ENCODE results near the gene FOXC2.

The FOXC2 gene

DNA sequence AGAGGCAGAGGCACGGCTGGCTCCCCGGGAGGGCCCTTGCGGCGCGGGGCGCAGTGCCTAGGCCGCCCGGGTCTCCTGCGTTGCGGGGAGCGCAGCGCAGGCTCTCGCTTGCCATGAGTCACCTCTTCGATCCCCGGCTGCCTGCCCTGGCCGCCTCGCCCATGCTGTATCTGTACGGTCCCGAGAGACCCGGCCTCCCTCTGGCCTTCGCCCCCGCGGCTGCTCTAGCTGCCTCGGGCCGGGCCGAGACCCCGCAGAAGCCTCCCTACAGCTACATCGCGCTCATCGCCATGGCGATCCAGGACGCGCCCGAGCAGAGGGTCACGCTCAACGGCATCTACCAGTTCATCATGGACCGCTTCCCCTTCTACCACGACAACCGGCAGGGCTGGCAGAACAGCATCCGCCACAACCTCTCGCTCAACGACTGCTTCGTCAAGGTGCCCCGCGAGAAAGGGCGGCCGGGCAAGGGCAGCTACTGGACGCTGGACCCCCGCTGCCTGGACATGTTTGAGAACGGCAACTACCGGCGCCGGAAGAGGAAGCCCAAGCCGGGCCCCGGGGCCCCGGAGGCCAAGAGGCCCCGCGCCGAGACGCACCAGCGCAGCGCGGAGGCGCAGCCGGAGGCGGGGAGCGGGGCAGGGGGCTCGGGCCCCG lies 12.1 kb downstream of the FOXC2 start (continued):
- TF ChIP-seq CSDC2 (CRISPR knock-in tag; IDR thresholded peaks at IDR 0.05) (no peak), ISL1 (CRISPR knock-in tag; IDR thresholded peaks at IDR 0.05) (no peak), TCF4 (CRISPR knock-in tag; IDR thresholded peaks at IDR 0.05; ENCODE audit: borderline replicate concordance) (no peak), PATZ1 (CRISPR knock-in tag; IDR thresholded peaks at IDR 0.05; ENCODE audit: borderline replicate concordance) (no peak), OSR1 (CRISPR knock-in tag; IDR thresholded peaks at IDR 0.05) (no peak), ZFP3 (CRISPR knock-in tag; IDR thresholded peaks at IDR 0.05) (no peak)

DNA sequence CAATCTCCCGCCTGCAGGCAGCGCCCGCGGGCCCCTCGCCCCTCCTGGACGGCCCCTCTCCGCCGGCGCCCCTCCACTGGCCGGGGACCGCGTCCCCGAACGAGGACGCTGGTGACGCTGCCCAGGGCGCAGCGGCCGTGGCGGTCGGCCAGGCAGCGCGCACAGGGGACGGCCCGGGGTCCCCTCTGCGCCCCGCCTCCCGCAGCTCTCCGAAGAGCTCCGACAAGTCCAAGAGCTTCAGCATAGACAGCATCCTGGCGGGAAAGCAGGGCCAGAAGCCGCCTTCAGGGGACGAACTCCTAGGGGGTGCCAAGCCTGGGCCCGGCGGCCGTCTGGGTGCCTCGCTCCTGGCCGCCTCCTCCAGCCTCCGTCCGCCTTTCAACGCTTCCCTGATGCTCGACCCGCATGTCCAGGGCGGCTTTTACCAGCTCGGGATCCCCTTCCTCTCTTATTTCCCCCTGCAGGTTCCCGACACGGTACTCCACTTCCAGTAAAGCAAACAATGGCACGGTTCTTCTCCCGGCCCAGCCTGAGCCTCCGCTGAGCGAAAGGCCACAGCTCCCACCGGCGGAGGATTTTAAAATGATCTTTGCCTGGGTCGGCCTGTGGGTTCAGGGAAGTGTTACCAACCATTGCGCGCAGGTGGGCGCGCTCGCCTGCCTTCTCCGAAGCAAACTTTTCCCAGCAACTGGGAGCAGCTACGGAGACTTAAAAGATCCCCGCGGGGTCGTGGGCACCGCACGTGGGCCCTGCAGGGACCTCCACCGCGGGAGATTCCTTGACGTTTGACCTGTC lies 12.8 kb downstream of the FOXC2 start:
- TF ChIP-seq PATZ1 (CRISPR knock-in tag; IDR thresholded peaks at IDR 0.05; ENCODE audit: borderline replicate concordance): no peak
- no peak for ATAC-seq

DNA sequence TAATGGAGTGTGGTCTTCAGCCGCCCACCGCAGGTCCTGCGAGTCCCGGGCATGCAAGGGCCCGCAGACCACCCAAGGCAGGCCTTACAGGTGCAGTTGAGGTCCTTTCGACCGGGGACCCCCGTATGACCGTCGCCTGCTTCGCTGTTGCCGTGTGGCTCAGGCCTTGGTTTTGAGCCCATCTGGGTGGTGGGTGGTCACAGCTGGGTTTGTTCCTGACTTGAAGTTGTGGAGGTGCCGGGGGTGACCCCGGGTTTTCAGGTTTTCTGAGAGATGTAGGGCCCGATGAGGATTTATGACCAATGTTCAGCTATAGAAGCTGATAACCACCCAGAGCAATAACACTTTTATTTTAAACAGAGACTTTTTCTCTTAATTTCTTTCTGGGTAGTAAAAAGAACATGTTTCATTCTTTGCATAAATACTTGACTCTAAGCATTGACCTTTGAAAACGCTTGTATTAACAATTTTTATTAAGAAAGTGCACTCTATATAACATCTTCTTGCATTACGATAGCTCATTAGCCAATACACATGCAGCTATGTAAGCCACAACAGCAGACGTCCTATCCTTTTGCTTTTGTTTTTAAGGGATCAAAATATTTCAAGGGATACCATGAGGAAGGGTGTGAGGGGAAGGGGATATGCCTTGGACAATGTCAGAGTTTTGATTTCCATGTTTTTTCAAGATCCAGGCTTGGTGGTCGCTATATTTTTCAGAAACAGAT lies 13.6 kb downstream of the FOXC2 start:
- ATAC-seq: no peak
- TF ChIP-seq ZFP30 (CRISPR knock-in tag; IDR thresholded peaks at IDR 0.05) (no peak), TCF4 (CRISPR knock-in tag; IDR thresholded peaks at IDR 0.05; ENCODE audit: borderline replicate concordance) (no peak), SNAI2 (CRISPR knock-in tag; IDR thresholded peaks at IDR 0.05) (no peak), ESRRG (CRISPR knock-in tag; IDR thresholded peaks at IDR 0.05) (no peak), ZFP3 (CRISPR knock-in tag; IDR thresholded peaks at IDR 0.05) (no peak), CSDC2 (CRISPR knock-in tag; IDR thresholded peaks at IDR 0.05) (no peak), TOX (CRISPR knock-in tag; IDR thresholded peaks at IDR 0.05; ENCODE audit: borderline replicate concordance) (no peak), ZNF565 (CRISPR knock-in tag; conservative IDR thresholded peaks at IDR 0.05; ENCODE audit: low read depth) (no peak), ZNF70 (CRISPR knock-in tag; IDR thresholded peaks at IDR 0.05) (no peak), ARNTL (CRISPR knock-in tag; IDR thresholded peaks at IDR 0.05; ENCODE audit: borderline replicate concordance, low read depth) (no peak), GLIS3 (CRISPR knock-in tag; IDR thresholded peaks at IDR 0.05) (no peak)
- TF ChIP-seq, protein P1, sequence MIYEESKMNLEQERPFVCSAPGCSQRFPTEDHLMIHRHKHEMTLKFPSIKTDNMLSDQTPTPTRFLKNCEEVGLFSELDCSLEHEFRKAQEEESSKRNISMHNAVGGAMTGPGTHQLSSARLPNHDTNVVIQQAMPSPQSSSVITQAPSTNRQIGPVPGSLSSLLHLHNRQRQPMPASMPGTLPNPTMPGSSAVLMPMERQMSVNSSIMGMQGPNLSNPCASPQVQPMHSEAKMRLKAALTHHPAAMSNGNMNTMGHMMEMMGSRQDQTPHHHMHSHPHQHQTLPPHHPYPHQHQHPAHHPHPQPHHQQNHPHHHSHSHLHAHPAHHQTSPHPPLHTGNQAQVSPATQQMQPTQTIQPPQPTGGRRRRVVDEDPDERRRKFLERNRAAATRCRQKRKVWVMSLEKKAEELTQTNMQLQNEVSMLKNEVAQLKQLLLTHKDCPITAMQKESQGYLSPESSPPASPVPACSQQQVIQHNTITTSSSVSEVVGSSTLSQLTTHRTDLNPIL (CRISPR knock-in tag; IDR thresholded peaks at IDR 0.05; ENCODE audit: low read depth): no peak

DNA sequence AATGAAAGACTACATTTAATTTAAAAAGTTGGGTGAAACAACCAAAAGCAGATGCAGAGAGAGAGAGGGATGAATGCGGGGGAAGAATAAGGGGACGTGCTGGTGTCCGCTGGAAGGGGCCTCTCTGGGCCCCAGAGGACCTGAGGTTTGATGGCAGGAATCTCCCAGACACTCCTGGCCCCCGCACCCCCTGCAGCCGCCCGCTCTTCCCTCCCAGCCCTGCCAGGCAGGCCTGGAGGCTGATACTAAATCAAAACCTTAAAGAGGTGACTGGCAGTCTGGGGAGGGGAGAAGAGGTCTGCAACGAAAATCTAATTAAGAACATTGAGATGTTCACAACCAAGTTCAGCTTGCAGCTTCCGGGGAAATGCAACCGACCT lies 14.2 kb downstream of the FOXC2 start:
- no peak for ATAC-seq
- TF ChIP-seq, protein P1 (CRISPR knock-in tag; IDR thresholded peaks at IDR 0.05; ENCODE audit: low read depth): no peak
- no peak for TF ChIP-seq POU6F1 (CRISPR knock-in tag; IDR thresholded peaks at IDR 0.05; ENCODE audit: borderline replicate concordance, low read depth)
- no peak for TF ChIP-seq ZNF8 (CRISPR knock-in tag; IDR thresholded peaks at IDR 0.05)
- TF ChIP-seq RARB (CRISPR knock-in tag; IDR thresholded peaks at IDR 0.05): no peak
- no peak for TF ChIP-seq ZC3H10 (CRISPR knock-in tag; IDR thresholded peaks at IDR 0.05)
- TF ChIP-seq TOX (CRISPR knock-in tag; IDR thresholded peaks at IDR 0.05; ENCODE audit: borderline replicate concordance): no peak
- TF ChIP-seq ZNF565 (CRISPR knock-in tag; conservative IDR thresholded peaks at IDR 0.05; ENCODE audit: low read depth): no peak
- TF ChIP-seq BACH2 (CRISPR knock-in tag; IDR thresholded peaks at IDR 0.05; ENCODE audit: borderline replicate concordance): no peak
- TF ChIP-seq ZFP3 (CRISPR knock-in tag; IDR thresholded peaks at IDR 0.05): no peak
- no peak for TF ChIP-seq GLIS3 (CRISPR knock-in tag; IDR thresholded peaks at IDR 0.05)
- TF ChIP-seq ESRRG (CRISPR knock-in tag; IDR thresholded peaks at IDR 0.05): no peak
- no peak for TF ChIP-seq PATZ1 (CRISPR knock-in tag; IDR thresholded peaks at IDR 0.05; ENCODE audit: borderline replicate concordance)
- no peak for TF ChIP-seq PPARA (CRISPR knock-in tag; IDR thresholded peaks at IDR 0.05; ENCODE audit: borderline replicate concordance)
- no peak for TF ChIP-seq ISL1 (CRISPR knock-in tag; IDR thresholded peaks at IDR 0.05)
- TF ChIP-seq SNAI2 (CRISPR knock-in tag; IDR thresholded peaks at IDR 0.05): no peak
